ENCODE measurements around the gene PPP1R13L.

GRCh38 chr19:45347570-45348366, 57.1 kb downstream of the PPP1R13L start:
- TF ChIP-seq TARDBP (IDR thresholded peaks at IDR 0.05), result no peak
- TF ChIP-seq FOXM1 (IDR thresholded peaks at IDR 0.05; ENCODE audit: borderline replicate concordance), result no peak
- TF ChIP-seq PKNOX1 (IDR thresholded peaks at IDR 0.05), result no peak
- TF ChIP-seq BHLHE40 (IDR thresholded peaks at IDR 0.05; ENCODE audit: borderline replicate concordance), result no peak
- TF ChIP-seq LEF1 (IDR thresholded peaks at IDR 0.05; ENCODE audit: borderline replicate concordance), result no peak
- TF ChIP-seq SUZ12 (IDR thresholded peaks at IDR 0.05), result no peak
- TF ChIP-seq CTBP1 (IDR thresholded peaks at IDR 0.05; ENCODE audit: borderline replicate concordance), result no peak
- TF ChIP-seq NFRKB (IDR thresholded peaks at IDR 0.05), result no peak
- no peak for TF ChIP-seq FOXA1 (IDR thresholded peaks at IDR 0.05)
- TF ChIP-seq HDGF (IDR thresholded peaks at IDR 0.05; ENCODE audit: borderline replicate concordance), result no peak
- no peak for TF ChIP-seq ELF4 (IDR thresholded peaks at IDR 0.05)
- TF ChIP-seq SP1 (IDR thresholded peaks at IDR 0.05), result no peak
- no peak for TF ChIP-seq ARNT (IDR thresholded peaks at IDR 0.05)
